Central memory CD4-positive, alpha-beta T cell (primary cell): ENCODE data around the gene PJVK.
A peak's percentile ranks its signal among the peaks of the same experiment; 100 is the strongest.
"Not testable (repeated sequence)": the region's sequence is repeated elsewhere in the genome, so short reads cannot be mapped to it uniquely, and the experiment has no call there.

Experiments used
- DNase-seq: peaks from one replicate; pipeline ENCODE4 v3.0.0; 2022
- total RNA-seq, 3 experiments: gene quantifications; one replicate each; lab custom pipeline; 2026; lab: John Stamatoyannopoulos, UW

The PJVK gene
- total RNA-seq, result 1.3 to 7.3 (median 1.3) reads per million in 3 experiments

GRCh38 chr2:178450774-178451525 lies at the start of gene PJVK, which contains the start of gene PRKRA:
Gene PJVK, plus strand, starts transcription at chr2:178451378. Its CDS starts 2,032 bp downstream, at chr2:178453410.
Gene PRKRA, minus strand, starts transcription at chr2:178451175. Its CDS starts 145 bp downstream, at chr2:178451030.
- DNase-seq, result peak; percentile 94

- DNase-seq, result no peak
Observed at GRCh38 chr2:178401994-178402437, 49.2 kb upstream of the PJVK start.

- DNase-seq, result no peak
Observed at GRCh38 chr2:178403671-178404306, 47.4 kb upstream of the PJVK start.

- DNase-seq, result no peak
Observed at GRCh38 chr2:178404368-178404767, 46.8 kb upstream of the PJVK start.

GRCh38 chr2:178409261-178409660 lies 41.9 kb upstream of the PJVK start:
- DNase-seq, result no peak

GRCh38 chr2:178412047-178412446 lies 39.1 kb upstream of the PJVK start:
- DNase-seq, result no peak

- not testable (repeated sequence) for DNase-seq
Observed at GRCh38 chr2:178412453-178412852, 38.7 kb upstream of the PJVK start.

- peak; percentile 69 for DNase-seq
Observed at GRCh38 chr2:178413472-178414265, 37.5 kb upstream of the PJVK start.

- peak; percentile 66 for DNase-seq
Observed at GRCh38 chr2:178414266-178415247, 36.6 kb upstream of the PJVK start.

- no peak for DNase-seq
Observed at GRCh38 chr2:178415979-178416378, 35.2 kb upstream of the PJVK start.

- no peak for DNase-seq
Observed at GRCh38 chr2:178417916-178418315, 33.3 kb upstream of the PJVK start.

GRCh38 chr2:178418426-178418825 lies 32.8 kb upstream of the PJVK start:
- DNase-seq, result no peak

- no peak for DNase-seq
Observed at GRCh38 chr2:178419123-178419522, 32.1 kb upstream of the PJVK start.

GRCh38 chr2:178420463-178420999 lies 30.6 kb upstream of the PJVK start:
- no peak for DNase-seq

GRCh38 chr2:178422097-178422496 lies 29.1 kb upstream of the PJVK start:
- DNase-seq, result no peak

- DNase-seq, result not testable (repeated sequence)
Observed at GRCh38 chr2:178423746-178424145, 27.4 kb upstream of the PJVK start.

- no peak for DNase-seq
Observed at GRCh38 chr2:178425255-178425827, 25.8 kb upstream of the PJVK start.

GRCh38 chr2:178426388-178426787 lies 24.8 kb upstream of the PJVK start:
- DNase-seq, result no peak

- DNase-seq, result no peak
Observed at GRCh38 chr2:178427458-178427857, 23.7 kb upstream of the PJVK start.

- no peak for DNase-seq
Observed at GRCh38 chr2:178428396-178428806, 22.8 kb upstream of the PJVK start.

- DNase-seq, result no peak
Observed at GRCh38 chr2:178429336-178429735, 21.8 kb upstream of the PJVK start.
